Urothelium cell line (cell line): ENCODE data around the gene RNF114.
"Not testable (repeated sequence)": the region's sequence is repeated elsewhere in the genome, so short reads cannot be mapped to it uniquely, and the experiment has no call there.

Experiments used
- DNase-seq: peaks from one replicate; pipeline ENCODE4 v3.0.0; 2011; ENCODE audit warnings: low spot score, mixed read lengths
- FAIRE-seq: peaks from 2 replicates; lab custom pipeline; 2011; peaks lifted over from hg19 to GRCh38; lab: Jason Lieb, UNC

Gene RNF114

GRCh38 chr20:49924247-49924646, 11.9 kb upstream of the RNF114 start:
- FAIRE-seq (no peak), DNase-seq (no peak)

- DNase-seq: no peak
- FAIRE-seq: no peak
Observed at GRCh38 chr20:49925901-49926454, 10.2 kb upstream of the RNF114 start.

- peak; percentile 91 for DNase-seq
Observed at GRCh38 chr20:49928411-49929141, 7.6 kb upstream of the RNF114 start.

GRCh38 chr20:49929142-49929494, 7.1 kb upstream of the RNF114 start:
- FAIRE-seq (no peak), DNase-seq (no peak)

More at GRCh38 chr20:49928411-49929141, 7.6 kb upstream of the RNF114 start:
- FAIRE-seq: no peak

GRCh38 chr20:49935746-49936152, 448 bp upstream of the RNF114 start:
- DNase-seq: no peak
- no peak for FAIRE-seq

GRCh38 chr20:49937027-49937929, 1.1 kb downstream of the RNF114 start:
- no peak for FAIRE-seq
- no peak for DNase-seq

GRCh38 chr20:49938173-49939163, 2.3 kb downstream of the RNF114 start:
- FAIRE-seq (no peak), DNase-seq (no peak)

GRCh38 chr20:49941456-49941855, 5.3 kb downstream of the RNF114 start:
- DNase-seq (no peak), FAIRE-seq (no peak)

- no peak for DNase-seq
- no peak for FAIRE-seq
Observed at GRCh38 chr20:49942303-49942702, 6.1 kb downstream of the RNF114 start.

GRCh38 chr20:49942942-49943341, 6.7 kb downstream of the RNF114 start:
- FAIRE-seq (no peak), DNase-seq (no peak)

- no peak for DNase-seq
- no peak for FAIRE-seq
Observed at GRCh38 chr20:49945306-49945700, 9.1 kb downstream of the RNF114 start.

- FAIRE-seq: no peak
- DNase-seq: no peak
Observed at GRCh38 chr20:49945701-49946477, 9.7 kb downstream of the RNF114 start.

- DNase-seq (no peak), FAIRE-seq (no peak)
Observed at GRCh38 chr20:49948178-49948577, 12.0 kb downstream of the RNF114 start.

- FAIRE-seq (no peak), DNase-seq (no peak)
Observed at GRCh38 chr20:49948809-49949507, 12.8 kb downstream of the RNF114 start.

- FAIRE-seq: no peak
Observed at GRCh38 chr20:49951151-49951550, 15.0 kb downstream of the RNF114 start.

GRCh38 chr20:49955167-49955566, 19.0 kb downstream of the RNF114 start:
- DNase-seq: no peak
- FAIRE-seq: no peak

More at GRCh38 chr20:49951151-49951550, 15.0 kb downstream of the RNF114 start:
- no peak for DNase-seq

GRCh38 chr20:49955830-49956396, 19.7 kb downstream of the RNF114 start:
- DNase-seq, FAIRE-seq: not testable (repeated sequence)

GRCh38 chr20:49956689-49957088, 20.5 kb downstream of the RNF114 start:
- FAIRE-seq (no peak), DNase-seq (no peak)
